Measurements from ENCODE around the gene LRRTM4. TPM values are rescaled to one million over a fixed set of nuclear protein-coding genes. Genes with fewer than 3 reads are reported as not detected.

LRRTM4 gene
- polyA plus RNA-seq, 1 donor (not counting 4 experiments of a cell fraction or from before 2014, with no cell fraction given), result not detected

- no peaks in the 10 kb centered on the region for H3K9me1 ChIP-seq (ENCODE audit: control insufficient read depth, extremely low read depth, insufficient read depth, low read length)
- H3K9ac ChIP-seq (ENCODE audit: control insufficient read depth, extremely low read depth, insufficient read depth, low read length), result no peak overlapping the region
- DNase-seq (ENCODE audit: low read depth, low spot score) (no peak), FAIRE-seq (no peak)
- dilution Hi-C loops (cut with MboI; ENCODE audit: extremely low pct_ligation_motif_present, low sequenced_read_pairs), result no loop called here
- no peak for TF ChIP-seq CTCF (optimal IDR thresholded peaks at IDR 0.05 in 1 of 3, IDR thresholded peaks at IDR 0.05 in 1 of 3, conservative IDR thresholded peaks at IDR 0.05 in 1 of 3; ENCODE audit: extremely low read depth in 1 of 3, insufficient read depth in 2 of 3, low read length in 3 of 3)
- no peak for TF ChIP-seq EZH2 (IDR thresholded peaks at IDR 0.05; ENCODE audit: low read length)
- H2AFZ ChIP-seq (ENCODE audit: control insufficient read depth, low read length), result no peak overlapping the region
- no peaks in the 10 kb centered on the region for H4K20me1 ChIP-seq (ENCODE audit: control insufficient read depth, extremely low read depth, insufficient read depth, low read length)
- H3K79me2 ChIP-seq (ENCODE audit: control insufficient read depth, insufficient read depth, low read length), result no peaks in the 10 kb centered on the region
- H3K4me2 ChIP-seq (ENCODE audit: control insufficient read depth, extremely low read depth, insufficient read depth, low read depth, low read length), result no peak overlapping the region
- no peak overlapping the region for H3K27ac ChIP-seq (ENCODE audit: control insufficient read depth, insufficient read depth, low read length)
- no peaks in the 10 kb centered on the region for H3K36me3 ChIP-seq (ENCODE audit: control insufficient read depth in 2 of 2, extremely low read depth in 1 of 2, insufficient read depth in 2 of 2, low read length in 2 of 2)
- no peaks in the 10 kb centered on the region for H3K9me3 ChIP-seq (ENCODE audit: control insufficient read depth, low read depth, low read length)
- no peak overlapping the region for H3K4me3 ChIP-seq (ENCODE audit: control insufficient read depth in 2 of 3, extremely low read depth in 1 of 3, insufficient read depth in 2 of 3, low read depth in 1 of 3, low read length in 3 of 3)
- no peaks in the 10 kb centered on the region for H3K27me3 ChIP-seq (ENCODE audit: control insufficient read depth, extremely low read depth, insufficient read depth, low read length)
- no peaks in the 10 kb centered on the region for H3K4me1 ChIP-seq (ENCODE audit: control insufficient read depth, extremely low read depth, insufficient read depth, low read length)
Measured at GRCh38 chr2:77191665-77192064, 330.5 kb downstream of the LRRTM4 start.

- FAIRE-seq (no peak), DNase-seq (ENCODE audit: low read depth, low spot score) (no peak)
- Histone ChIP-seq H3K4me3 (ENCODE audit: control insufficient read depth in 2 of 3, extremely low read depth in 1 of 3, insufficient read depth in 2 of 3, low read depth in 1 of 3, low read length in 3 of 3) (no peak overlapping the region), H3K9me1 (ENCODE audit: control insufficient read depth, extremely low read depth, insufficient read depth, low read length) (no peaks in the 10 kb centered on the region), H2AFZ (ENCODE audit: control insufficient read depth, low read length) (no peak overlapping the region), H3K4me2 (ENCODE audit: control insufficient read depth, extremely low read depth, insufficient read depth, low read depth, low read length) (no peak overlapping the region), H4K20me1 (ENCODE audit: control insufficient read depth, extremely low read depth, insufficient read depth, low read length) (no peaks in the 10 kb centered on the region), H3K4me1 (ENCODE audit: control insufficient read depth, extremely low read depth, insufficient read depth, low read length) (no peaks in the 10 kb centered on the region), H3K9ac (ENCODE audit: control insufficient read depth, extremely low read depth, insufficient read depth, low read length) (no peak overlapping the region), H3K9me3 (ENCODE audit: control insufficient read depth, low read depth, low read length) (no peaks in the 10 kb centered on the region), H3K27me3 (ENCODE audit: control insufficient read depth, extremely low read depth, insufficient read depth, low read length) (no peaks in the 10 kb centered on the region), H3K27ac (ENCODE audit: control insufficient read depth, insufficient read depth, low read length) (no peak overlapping the region), H3K79me2 (ENCODE audit: control insufficient read depth, insufficient read depth, low read length) (no peaks in the 10 kb centered on the region), H3K36me3 (ENCODE audit: control insufficient read depth in 2 of 2, extremely low read depth in 1 of 2, insufficient read depth in 2 of 2, low read length in 2 of 2) (no peaks in the 10 kb centered on the region)
- no peak for TF ChIP-seq CTCF (optimal IDR thresholded peaks at IDR 0.05 in 1 of 3, IDR thresholded peaks at IDR 0.05 in 1 of 3, conservative IDR thresholded peaks at IDR 0.05 in 1 of 3; ENCODE audit: extremely low read depth in 1 of 3, insufficient read depth in 2 of 3, low read length in 3 of 3)
- no peak for TF ChIP-seq EZH2 (IDR thresholded peaks at IDR 0.05; ENCODE audit: low read length)
- dilution Hi-C loops (cut with MboI; ENCODE audit: extremely low pct_ligation_motif_present, low sequenced_read_pairs), result no loop called here
Measured at GRCh38 chr2:77190721-77191346, 331.3 kb downstream of the LRRTM4 start.
